CD8-positive, alpha-beta memory T cell (primary cell): Measurements from ENCODE around the gene RALGAPA2. TPM values are rescaled to one million over a fixed set of nuclear protein-coding genes. Genes with fewer than 3 reads are reported as not detected.

Experiments
- CTCF ChIA-PET: fragments of 350-600 bp; sonication (Branson Sonifier 250); formaldehyde crosslinking; loops from one replicate; lab custom pipeline; 2021; ENCODE audit warnings: antibody characterized with exemption; lab: Charles Lee
- POLR2A ChIA-PET: fragments of 350-600 bp; sonication (Branson Sonifier 250); formaldehyde crosslinking; loops from one replicate; lab custom pipeline; 2021; ENCODE audit warnings: antibody characterized with exemption; lab: Charles Lee
- DNase-seq, 5 donors: peaks; one replicate each; pipeline versions ENCODE4 v3.0.0 to v3.0.0-alpha.2; 2020 to 2022; ENCODE audit warnings: mixed read lengths in 1 of 5
- H3K27ac ChIP-seq: one replicate; pipeline ENCODE4 v1.7.0; 2013; ENCODE audit warnings: low read depth, mild to moderate bottlenecking, low read length, moderate library complexity
- H3K27me3 ChIP-seq: 2 replicates; pipeline ENCODE4 v1.7.0; 2013; ENCODE audit warnings: low read length, mild to moderate bottlenecking; ENCODE audit not compliant: insufficient read depth, poor library complexity, severe bottlenecking
- H3K36me3 ChIP-seq: 2 replicates; pipeline ENCODE4 v1.7.0; 2013; ENCODE audit warnings: mild to moderate bottlenecking, low read length, moderate library complexity; ENCODE audit not compliant: insufficient read depth
- H3K4me1 ChIP-seq: 2 replicates; pipeline ENCODE4 v1.7.0; 2013; ENCODE audit warnings: mild to moderate bottlenecking, low read length, moderate library complexity; ENCODE audit not compliant: insufficient read depth
- H3K4me3 ChIP-seq: 2 replicates; pipeline ENCODE4 v1.7.0; 2013; ENCODE audit warnings: mild to moderate bottlenecking, low read length
- H3K9me3 ChIP-seq: 2 replicates; pipeline ENCODE4 v1.7.0; 2013; ENCODE audit warnings: mild to moderate bottlenecking, low read length
- H3K27ac Mint-ChIP-seq, 8 donors: one replicate each; pipeline ENCODE4 v1.8.0; 2020 to 2021; ENCODE audit warnings: mixed read lengths in 8 of 8, mild to moderate bottlenecking in 6 of 8, inconsistent platforms in 3 of 8, moderate library complexity in 3 of 8
- H3K27me3 Mint-ChIP-seq, 2 donors: one replicate each; pipeline ENCODE4 v1.8.0; 2020 to 2021; ENCODE audit warnings: mixed read lengths in 2 of 2, mild to moderate bottlenecking in 1 of 2, moderate library complexity in 1 of 2
- H3K36me3 Mint-ChIP-seq, 3 donors: one replicate each; pipeline ENCODE4 v1.8.0; 2020 to 2021; ENCODE audit warnings: mixed read lengths in 3 of 3, inconsistent platforms in 1 of 3, mild to moderate bottlenecking in 1 of 3
- H3K4me1 Mint-ChIP-seq, 3 donors: one replicate each; pipeline ENCODE4 v1.8.0; 2020 to 2021; ENCODE audit warnings: mixed read lengths in 3 of 3, inconsistent platforms in 1 of 3, mild to moderate bottlenecking in 1 of 3
- H3K4me3 Mint-ChIP-seq, 7 donors: one replicate each; pipeline ENCODE4 v1.8.0; 2020 to 2021; ENCODE audit warnings: mixed read lengths in 7 of 7, mild to moderate bottlenecking in 6 of 7, moderate library complexity in 4 of 7, inconsistent platforms in 2 of 7
- H3K9me3 Mint-ChIP-seq, 5 donors: one replicate each; pipeline ENCODE4 v1.8.0; 2020 to 2022; ENCODE audit warnings: mixed read lengths in 5 of 5, mild to moderate bottlenecking in 3 of 5, moderate library complexity in 2 of 5, inconsistent platforms in 1 of 5
- polyA plus RNA-seq: library from polyadenylated mRNA; unstranded; fragments of 300-500 nt; fragmentation: Illumina TruSeq; gene quantifications from one replicate; pipeline ENCODE4 v1.2.3, GENCODE V29; 2021
- total RNA-seq, 2 experiments: library from RNA; stranded (reverse); gene quantifications; one replicate each; pipeline ENCODE4 v1.2.3, GENCODE V29; 2021

The RALGAPA2 gene
- total and polyA plus RNA-seq, 3 experiments from 2014 or later, result 7.4 to 14.5 (median 13.4) TPM

GRCh38 chr20:20482453-20482852 lies 230.0 kb downstream of the RALGAPA2 start:
- H3K4me1 Mint-ChIP-seq, result peaks cover 0 to 2% (median 0%) of the 10 kb centered on the region in 3 donors
- no peaks in the 10 kb centered on the region for H3K36me3 ChIP-seq
- CTCF ChIA-PET, result no interaction called here
- no peak overlapping the region for H3K27ac ChIP-seq
- no peak for DNase-seq
- H3K27me3 Mint-ChIP-seq, result no peaks in the 10 kb centered on the region
- peak overlapping the region in 1 of 8 donors; percentile 68 for H3K27ac Mint-ChIP-seq
- H3K9me3 ChIP-seq, result no peaks in the 10 kb centered on the region
- no peak overlapping the region for H3K4me3 Mint-ChIP-seq
- H3K4me1 ChIP-seq, result no peaks in the 10 kb centered on the region
- POLR2A ChIA-PET, result no interaction called here
- peaks cover 21 to 33% (median 23%) of the 10 kb centered on the region in 3 donors for H3K36me3 Mint-ChIP-seq
- no peak overlapping the region for H3K4me3 ChIP-seq
- no peaks in the 10 kb centered on the region for H3K27me3 ChIP-seq
- H3K9me3 Mint-ChIP-seq, result no peaks in the 10 kb centered on the region

GRCh38 chr20:20480689-20481088 lies 231.8 kb downstream of the RALGAPA2 start:
- Histone ChIP-seq H3K9me3 (no peaks in the 10 kb centered on the region), H3K36me3 (no peaks in the 10 kb centered on the region), H3K4me3 (no peak overlapping the region), H3K27ac (no peak overlapping the region), H3K27me3 (no peaks in the 10 kb centered on the region), H3K4me1 (no peaks in the 10 kb centered on the region)
- Mint-ChIP-seq H3K9me3 (no peaks in the 10 kb centered on the region), H3K4me1 (peaks cover 0 to 2% (median 0%) of the 10 kb centered on the region in 3 donors), H3K36me3 (peaks cover 13 to 27% (median 19%) of the 10 kb centered on the region in 3 donors), H3K27ac (peak overlapping the region in 1 of 8 donors; percentile 56), H3K4me3 (no peak overlapping the region), H3K27me3 (no peaks in the 10 kb centered on the region)
- ChIA-PET CTCF (no interaction called here), POLR2A (no interaction called here)
- no peak for DNase-seq

GRCh38 chr20:20480126-20480525 lies 232.3 kb downstream of the RALGAPA2 start:
- POLR2A ChIA-PET, result no interaction called here
- H3K4me3 Mint-ChIP-seq, result no peak overlapping the region

GRCh38 chr20:20477444-20478041 lies 234.9 kb downstream of the RALGAPA2 start:
- H3K36me3 ChIP-seq, result no peaks in the 10 kb centered on the region
- no peak overlapping the region for H3K27ac ChIP-seq
- no peaks in the 10 kb centered on the region for H3K4me1 ChIP-seq
- Mint-ChIP-seq H3K27ac (no peak overlapping the region), H3K4me1 (no peaks in the 10 kb centered on the region), H3K27me3 (no peaks in the 10 kb centered on the region), H3K36me3 (peaks cover 13 to 41% (median 27%) of the 10 kb centered on the region in 3 donors), H3K9me3 (no peaks in the 10 kb centered on the region), H3K4me3 (no peak overlapping the region)
- H3K9me3 ChIP-seq, result no peaks in the 10 kb centered on the region
- H3K4me3 ChIP-seq, result no peak overlapping the region
- no peak for DNase-seq
- POLR2A ChIA-PET, result no interaction called here
- H3K27me3 ChIP-seq, result no peaks in the 10 kb centered on the region
- CTCF ChIA-PET, result no interaction called here

More at GRCh38 chr20:20480126-20480525, 232.3 kb downstream of the RALGAPA2 start:
- Mint-ChIP-seq H3K9me3 (no peaks in the 10 kb centered on the region), H3K4me1 (peaks cover 0 to 2% (median 0%) of the 10 kb centered on the region in 3 donors), H3K27me3 (no peaks in the 10 kb centered on the region), H3K36me3 (peaks cover 13 to 30% (median 22%) of the 10 kb centered on the region in 3 donors), H3K27ac (peak overlapping the region in 1 of 8 donors; percentile 10)
- Histone ChIP-seq H3K27me3 (no peaks in the 10 kb centered on the region), H3K9me3 (no peaks in the 10 kb centered on the region), H3K4me3 (no peak overlapping the region), H3K4me1 (no peaks in the 10 kb centered on the region), H3K36me3 (no peaks in the 10 kb centered on the region), H3K27ac (no peak overlapping the region)
- DNase-seq, result no peak
- CTCF ChIA-PET, result no interaction called here

- no peaks in the 10 kb centered on the region for H3K4me1 Mint-ChIP-seq
- ChIA-PET CTCF (no interaction called here), POLR2A (no interaction called here)
- peaks cover 10 to 46% (median 31%) of the 10 kb centered on the region in 3 donors for H3K36me3 Mint-ChIP-seq
- Histone ChIP-seq H3K27ac (no peak overlapping the region), H3K9me3 (no peaks in the 10 kb centered on the region), H3K4me3 (no peak overlapping the region), H3K36me3 (no peaks in the 10 kb centered on the region), H3K4me1 (no peaks in the 10 kb centered on the region), H3K27me3 (no peaks in the 10 kb centered on the region)
- H3K27me3 Mint-ChIP-seq, result no peaks in the 10 kb centered on the region
- H3K9me3 Mint-ChIP-seq, result no peaks in the 10 kb centered on the region
- peak overlapping the region in 1 of 8 donors; percentile 12 for H3K27ac Mint-ChIP-seq
- H3K4me3 Mint-ChIP-seq, result no peak overlapping the region
- DNase-seq, result no peak
Observed at GRCh38 chr20:20476504-20476903, 235.9 kb downstream of the RALGAPA2 start.

GRCh38 chr20:20473657-20474056 lies 238.8 kb downstream of the RALGAPA2 start:
- H3K4me3 ChIP-seq, result no peak overlapping the region
- ChIA-PET POLR2A (no interaction called here), CTCF (no interaction called here)
- no peaks in the 10 kb centered on the region for H3K4me1 ChIP-seq
- H3K36me3 ChIP-seq, result no peaks in the 10 kb centered on the region
- no peak overlapping the region for H3K27ac ChIP-seq
- no peak overlapping the region for H3K4me3 Mint-ChIP-seq
- H3K27ac Mint-ChIP-seq, result no peak overlapping the region
- DNase-seq, result no peak
- H3K4me1 Mint-ChIP-seq, result no peaks in the 10 kb centered on the region
- H3K36me3 Mint-ChIP-seq, result peaks cover 12 to 46% (median 28%) of the 10 kb centered on the region in 3 donors
- no peaks in the 10 kb centered on the region for H3K9me3 ChIP-seq
- no peaks in the 10 kb centered on the region for H3K27me3 Mint-ChIP-seq
- no peaks in the 10 kb centered on the region for H3K9me3 Mint-ChIP-seq
- H3K27me3 ChIP-seq, result no peaks in the 10 kb centered on the region

- Mint-ChIP-seq H3K27me3 (no peaks in the 10 kb centered on the region), H3K4me3 (no peak overlapping the region), H3K36me3 (peaks cover 13 to 53% (median 30%) of the 10 kb centered on the region in 3 donors), H3K4me1 (no peaks in the 10 kb centered on the region), H3K27ac (no peak overlapping the region), H3K9me3 (no peaks in the 10 kb centered on the region)
- Histone ChIP-seq H3K27ac (no peak overlapping the region), H3K4me3 (no peak overlapping the region), H3K9me3 (no peaks in the 10 kb centered on the region), H3K4me1 (no peaks in the 10 kb centered on the region), H3K27me3 (no peaks in the 10 kb centered on the region), H3K36me3 (no peaks in the 10 kb centered on the region)
- ChIA-PET CTCF (no interaction called here), POLR2A (no interaction called here)
- DNase-seq, result no peak
Observed at GRCh38 chr20:20472684-20473274, 239.7 kb downstream of the RALGAPA2 start.

GRCh38 chr20:20466341-20466879 lies 246.0 kb downstream of the RALGAPA2 start:
- H3K27ac ChIP-seq, result no peak overlapping the region
- H3K4me3 ChIP-seq, result no peak overlapping the region
- peaks cover 0 to 2% of the 10 kb centered on the region in 2 donors for H3K27me3 Mint-ChIP-seq
- POLR2A ChIA-PET, result no interaction called here
- H3K4me1 ChIP-seq, result no peaks in the 10 kb centered on the region
- H3K27ac Mint-ChIP-seq, result no peak overlapping the region
- H3K4me1 Mint-ChIP-seq, result no peaks in the 10 kb centered on the region
- no peak for DNase-seq
- no peaks in the 10 kb centered on the region for H3K27me3 ChIP-seq
- H3K36me3 ChIP-seq, result no peaks in the 10 kb centered on the region
- H3K9me3 Mint-ChIP-seq, result no peaks in the 10 kb centered on the region
- peaks cover 9 to 30% (median 18%) of the 10 kb centered on the region in 3 donors for H3K36me3 Mint-ChIP-seq
- CTCF ChIA-PET, result no interaction called here
- no peak overlapping the region for H3K4me3 Mint-ChIP-seq
- H3K9me3 ChIP-seq, result no peaks in the 10 kb centered on the region
